ENCODE measurements around the gene SLC39A12. TPM values are rescaled to one million over a fixed set of nuclear protein-coding genes. Genes with fewer than 3 reads are reported as not detected.
A peak's percentile ranks its signal among the peaks of the same experiment; 100 is the strongest.

The SLC39A12 gene
- polyA plus RNA-seq, 1 donor (not counting 4 experiments of a cell fraction or from before 2014, with no cell fraction given), result 0.07 TPM

- Histone ChIP-seq H3K79me2 (ENCODE audit: control insufficient read depth, insufficient read depth, low read length) (no peaks in the 10 kb centered on the region), H3K4me2 (ENCODE audit: control insufficient read depth, extremely low read depth, insufficient read depth, low read depth, low read length) (no peak overlapping the region), H3K27me3 (ENCODE audit: control insufficient read depth, extremely low read depth, insufficient read depth, low read length) (no peaks in the 10 kb centered on the region), H3K4me1 (ENCODE audit: control insufficient read depth, extremely low read depth, insufficient read depth, low read length) (peaks cover 20% of the 10 kb centered on the region), H3K9ac (ENCODE audit: control insufficient read depth, extremely low read depth, insufficient read depth, low read length) (no peak overlapping the region), H3K27ac (ENCODE audit: control insufficient read depth, insufficient read depth, low read length) (no peak overlapping the region), H4K20me1 (ENCODE audit: control insufficient read depth, extremely low read depth, insufficient read depth, low read length) (no peaks in the 10 kb centered on the region), H3K4me3 (ENCODE audit: control insufficient read depth in 2 of 3, extremely low read depth in 1 of 3, insufficient read depth in 2 of 3, low read depth in 1 of 3, low read length in 3 of 3) (no peak overlapping the region), H3K9me3 (ENCODE audit: control insufficient read depth, low read depth, low read length) (no peaks in the 10 kb centered on the region), H3K9me1 (ENCODE audit: control insufficient read depth, extremely low read depth, insufficient read depth, low read length) (no peaks in the 10 kb centered on the region), H2AFZ (ENCODE audit: control insufficient read depth, low read length) (no peak overlapping the region), H3K36me3 (ENCODE audit: control insufficient read depth in 2 of 2, extremely low read depth in 1 of 2, insufficient read depth in 2 of 2, low read length in 2 of 2) (no peaks in the 10 kb centered on the region)
- dilution Hi-C loops (cut with MboI; ENCODE audit: extremely low pct_ligation_motif_present, low sequenced_read_pairs), result no loop called here
- TF ChIP-seq EZH2 (IDR thresholded peaks at IDR 0.05; ENCODE audit: low read length) (no peak), CTCF (optimal IDR thresholded peaks at IDR 0.05 in 1 of 3, IDR thresholded peaks at IDR 0.05 in 1 of 3, conservative IDR thresholded peaks at IDR 0.05 in 1 of 3; ENCODE audit: extremely low read depth in 1 of 3, insufficient read depth in 2 of 3, low read length in 3 of 3) (no peak)
- FAIRE-seq (no peak), DNase-seq (ENCODE audit: low read depth, low spot score) (no peak)
Observed at GRCh38 chr10:17980846-17981565, 29.3 kb downstream of the SLC39A12 start.

GRCh38 chr10:17981766-17982380 is 30.2 kb downstream of the SLC39A12 start:
- Histone ChIP-seq H3K9me1 (ENCODE audit: control insufficient read depth, extremely low read depth, insufficient read depth, low read length) (no peaks in the 10 kb centered on the region), H3K79me2 (ENCODE audit: control insufficient read depth, insufficient read depth, low read length) (no peaks in the 10 kb centered on the region), H3K4me3 (ENCODE audit: control insufficient read depth in 2 of 3, extremely low read depth in 1 of 3, insufficient read depth in 2 of 3, low read depth in 1 of 3, low read length in 3 of 3) (no peak overlapping the region), H3K9ac (ENCODE audit: control insufficient read depth, extremely low read depth, insufficient read depth, low read length) (no peak overlapping the region), H3K36me3 (ENCODE audit: control insufficient read depth in 2 of 2, extremely low read depth in 1 of 2, insufficient read depth in 2 of 2, low read length in 2 of 2) (no peaks in the 10 kb centered on the region), H3K9me3 (ENCODE audit: control insufficient read depth, low read depth, low read length) (no peaks in the 10 kb centered on the region), H2AFZ (ENCODE audit: control insufficient read depth, low read length) (no peak overlapping the region), H3K27ac (ENCODE audit: control insufficient read depth, insufficient read depth, low read length) (no peak overlapping the region), H3K27me3 (ENCODE audit: control insufficient read depth, extremely low read depth, insufficient read depth, low read length) (no peaks in the 10 kb centered on the region), H3K4me1 (ENCODE audit: control insufficient read depth, extremely low read depth, insufficient read depth, low read length) (peaks cover 20% of the 10 kb centered on the region), H4K20me1 (ENCODE audit: control insufficient read depth, extremely low read depth, insufficient read depth, low read length) (no peaks in the 10 kb centered on the region), H3K4me2 (ENCODE audit: control insufficient read depth, extremely low read depth, insufficient read depth, low read depth, low read length) (no peak overlapping the region)
- DNase-seq (ENCODE audit: low read depth, low spot score) (no peak), FAIRE-seq (peak; percentile 77)
- dilution Hi-C loops (cut with MboI; ENCODE audit: extremely low pct_ligation_motif_present, low sequenced_read_pairs), result no loop called here
- TF ChIP-seq EZH2 (IDR thresholded peaks at IDR 0.05; ENCODE audit: low read length) (no peak), CTCF (optimal IDR thresholded peaks at IDR 0.05 in 1 of 3, IDR thresholded peaks at IDR 0.05 in 1 of 3, conservative IDR thresholded peaks at IDR 0.05 in 1 of 3; ENCODE audit: extremely low read depth in 1 of 3, insufficient read depth in 2 of 3, low read length in 3 of 3) (no peak)

Data from keratinocyte (primary cell).